ENCODE measurements around the gene TMIGD2.
"Not testable (repeated sequence)": the region's sequence is repeated elsewhere in the genome, so short reads cannot be mapped to it uniquely, and the experiment has no call there.

The TMIGD2 gene

GRCh38 chr19:4297901-4298809, 4.0 kb downstream of the TMIGD2 start:
- DNase-seq (ENCODE audit: low spot score) = no peak

DNA sequence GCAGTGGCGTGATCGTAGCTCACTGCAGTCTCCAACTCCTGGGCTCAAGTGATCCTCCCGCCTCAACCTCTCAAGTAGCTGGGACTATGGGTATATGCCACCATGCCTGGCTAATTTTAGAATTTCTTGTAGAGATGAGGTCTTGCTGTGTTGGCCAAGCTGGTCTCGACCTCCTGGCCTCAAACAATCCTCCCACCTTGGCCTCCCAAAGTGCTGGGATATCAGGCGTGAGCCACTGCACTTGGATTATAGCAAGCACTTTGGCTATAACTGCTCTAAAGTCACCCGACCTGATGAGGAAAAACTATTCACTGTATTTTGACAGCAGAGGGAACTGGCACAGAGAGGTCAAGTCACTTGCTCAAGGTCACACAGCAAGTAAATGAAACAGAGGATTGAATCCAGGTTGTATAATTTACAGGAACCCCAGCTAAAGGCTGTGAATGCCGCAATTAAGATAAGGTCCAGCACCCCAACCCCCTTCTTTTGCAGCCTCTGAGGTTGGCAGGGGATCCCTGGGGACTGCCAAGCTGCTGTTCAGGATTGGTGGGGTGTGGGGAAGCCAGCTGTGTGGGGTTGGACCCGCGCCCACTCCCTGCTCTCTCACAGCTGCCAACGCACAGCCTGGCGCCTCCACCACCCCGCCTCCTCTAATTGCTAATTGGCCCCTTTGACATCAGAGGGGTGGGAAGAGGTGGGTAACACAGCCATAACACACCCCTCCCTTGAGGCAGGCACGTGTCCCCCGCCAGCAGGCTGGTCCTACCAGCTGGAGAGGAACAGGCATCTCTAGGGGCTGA, 6.0 kb downstream of the TMIGD2 start:
- DNase-seq (ENCODE audit: low spot score) = no peak

DNA sequence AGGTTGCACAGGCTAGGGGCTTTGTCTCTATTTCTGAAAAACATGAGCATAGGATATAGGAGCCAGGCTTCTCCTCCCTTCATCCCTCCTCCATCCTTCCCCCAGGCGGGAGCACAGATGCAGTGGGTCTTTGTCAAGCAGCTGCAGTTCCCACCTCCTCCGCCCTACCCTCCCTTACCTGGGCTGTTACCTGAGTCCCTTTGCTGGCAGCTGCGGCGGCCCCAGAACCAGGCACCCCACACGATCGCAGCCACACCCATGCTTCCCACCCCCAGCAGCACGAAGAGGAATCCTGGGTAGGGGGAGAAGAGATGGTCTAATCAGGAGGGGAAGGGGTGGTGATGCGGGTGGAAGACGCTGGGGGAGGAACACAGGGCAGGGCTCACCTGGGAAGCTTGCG, 7.8 kb downstream of the TMIGD2 start:
- DNase-seq (ENCODE audit: low spot score) = no peak

GRCh38 chr19:4292515-4292914, 9.7 kb downstream of the TMIGD2 start:
- DNase-seq (ENCODE audit: low spot score) = no peak

- no peak for DNase-seq (ENCODE audit: low spot score)
Measured at GRCh38 chr19:4291184-4291732, 10.9 kb downstream of the TMIGD2 start.

DNA sequence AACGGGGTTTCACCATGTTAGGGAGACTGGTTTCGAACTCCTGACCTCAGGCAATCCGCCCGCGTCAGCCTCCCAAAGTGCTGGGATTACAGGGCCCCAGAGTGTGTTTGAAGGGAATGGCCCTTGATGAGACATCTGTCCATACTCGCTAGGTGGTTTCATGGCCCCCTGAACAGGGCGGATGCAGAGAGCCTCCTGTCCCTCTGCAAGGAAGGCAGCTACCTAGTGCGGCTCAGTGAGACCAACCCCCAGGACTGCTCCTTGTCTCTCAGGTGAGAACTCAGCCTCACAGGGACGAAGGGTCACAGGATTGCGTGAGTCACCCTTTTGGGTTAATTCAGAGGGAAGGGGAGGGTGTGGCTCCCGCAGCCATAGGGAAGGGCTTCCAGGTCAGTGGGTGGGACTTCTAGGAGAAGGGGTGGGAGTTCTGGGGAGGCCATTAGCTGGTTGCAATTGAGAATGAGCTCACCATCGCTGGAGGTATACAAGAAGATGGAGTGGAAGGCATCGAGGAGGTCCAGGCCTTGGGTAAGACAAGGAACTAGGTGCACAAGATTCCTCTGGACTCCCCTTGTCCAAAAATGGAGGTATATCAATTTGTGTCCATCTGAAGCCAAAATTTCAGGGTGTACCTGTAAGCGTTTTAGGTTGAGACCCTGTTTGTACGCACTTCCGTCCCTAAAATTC, 14.0 kb downstream of the TMIGD2 start:
- no peak for DNase-seq (ENCODE audit: low spot score)

GRCh38 chr19:4286141-4286540, 16.0 kb downstream of the TMIGD2 start:
- not testable (repeated sequence) for DNase-seq (ENCODE audit: low spot score)

DNA sequence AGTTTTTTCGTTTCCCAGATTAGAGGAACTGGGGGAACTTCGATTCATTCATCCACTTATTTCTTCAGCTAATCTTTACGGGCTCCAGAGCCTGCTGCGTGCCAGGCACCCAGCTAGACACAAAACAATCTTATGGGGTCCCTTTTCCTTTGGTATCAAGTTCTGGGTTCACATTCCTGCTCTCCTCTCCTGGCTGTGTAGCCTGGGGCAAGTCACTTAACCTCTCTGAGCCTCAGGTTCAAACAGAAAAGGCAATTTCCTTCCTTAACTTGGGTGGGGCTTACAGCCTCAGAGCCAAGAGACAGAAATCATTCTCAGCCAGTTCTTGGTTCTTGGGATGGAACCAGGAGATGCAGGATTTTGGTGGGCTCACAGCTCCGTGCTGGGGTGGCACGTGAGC, 17.2 kb downstream of the TMIGD2 start:
- no peak for DNase-seq (ENCODE audit: low spot score)

DNA sequence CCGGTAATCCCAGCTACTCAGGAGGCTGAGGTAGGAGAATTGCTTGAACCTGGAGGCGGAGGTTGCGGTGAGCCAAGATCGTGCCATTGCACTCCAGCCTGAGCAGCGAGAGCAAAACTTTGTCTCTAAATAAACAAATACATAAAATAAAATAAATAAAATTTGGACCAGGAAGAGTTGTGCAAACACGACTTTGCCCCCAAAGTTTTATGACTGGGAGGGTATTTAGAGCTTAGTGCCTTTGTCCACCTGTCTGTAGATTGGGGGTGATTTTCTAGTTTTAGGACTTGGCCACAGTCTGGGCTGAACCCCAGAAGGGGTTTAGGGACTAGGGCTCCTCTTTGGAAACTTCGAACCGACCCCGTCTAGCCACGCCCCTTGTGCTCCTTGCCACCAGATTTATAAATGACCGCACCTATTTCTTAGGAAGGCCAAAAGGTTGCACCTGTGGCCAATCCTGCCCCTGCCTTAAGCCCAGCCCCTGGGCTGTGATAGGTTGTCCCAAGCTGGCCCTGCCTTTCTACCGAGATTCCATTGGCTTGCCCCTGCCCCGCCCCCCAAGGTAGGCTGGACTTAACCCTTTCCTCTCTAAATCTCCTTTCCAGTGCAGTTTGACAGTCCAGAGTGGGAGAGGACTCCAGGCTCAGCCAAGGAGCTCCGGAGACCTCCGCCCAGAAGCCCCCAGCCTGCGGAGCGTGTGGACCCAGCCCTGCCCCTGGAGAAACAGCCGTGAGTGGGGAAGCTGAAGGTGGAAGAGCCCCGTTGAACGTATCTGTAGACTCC, 17.8 kb downstream of the TMIGD2 start:
- DNase-seq (ENCODE audit: low spot score) = no peak

DNA sequence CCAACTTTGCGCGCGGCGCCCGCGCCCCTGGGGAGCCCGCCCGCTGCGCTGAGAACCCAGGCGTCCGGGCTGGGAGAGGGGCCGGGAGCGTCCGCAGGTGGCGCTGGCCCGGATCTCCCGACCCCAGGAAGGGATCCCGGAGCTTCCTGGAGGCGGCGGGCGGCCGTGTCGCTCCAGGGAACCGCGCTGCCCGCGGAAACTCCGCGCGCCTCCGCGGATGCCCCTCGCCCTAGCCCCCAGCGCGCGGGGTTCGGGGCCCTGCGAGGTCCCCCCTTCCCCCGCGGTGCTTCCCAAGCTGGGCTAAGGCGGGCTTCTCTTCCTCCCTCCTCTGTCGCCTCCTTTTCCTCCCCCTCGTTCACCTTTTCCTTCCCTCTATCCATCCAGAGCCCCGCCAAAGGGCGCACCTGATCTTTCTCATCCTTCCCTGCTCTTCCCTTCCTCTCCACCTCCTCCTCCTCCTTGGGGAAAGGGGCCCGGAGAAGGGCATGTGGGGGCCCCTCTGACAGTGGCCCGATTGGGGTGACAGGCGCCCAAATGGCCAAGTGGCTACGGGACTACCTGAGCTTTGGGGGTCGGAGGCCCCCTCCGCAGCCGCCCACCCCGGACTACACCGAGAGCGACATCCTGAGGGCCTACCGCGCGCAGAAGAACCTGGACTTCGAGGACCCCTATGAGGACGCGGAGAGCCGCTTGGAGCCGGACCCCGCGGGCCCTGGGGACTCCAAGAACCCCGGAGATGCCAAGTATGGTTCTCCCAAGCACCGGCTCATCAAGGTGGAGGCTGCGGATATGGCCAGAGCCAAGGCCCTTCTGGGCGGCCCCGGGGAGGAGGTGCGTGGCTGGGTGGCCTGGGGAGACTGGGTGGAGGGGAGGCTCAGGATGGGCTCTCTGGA, 22.4 kb downstream of the TMIGD2 start:
- no peak for DNase-seq (ENCODE audit: low spot score)

- no peak for DNase-seq (ENCODE audit: low spot score)
Measured at GRCh38 chr19:4279267-4279529, 23.0 kb downstream of the TMIGD2 start.

GRCh38 chr19:4278419-4279266, 23.5 kb downstream of the TMIGD2 start, which contains the start of gene SHD:
TSS of gene SHD (plus strand) at chr19:4279266. CDS start at chr19:4280064, 798 bp downstream.
- no peak for DNase-seq (ENCODE audit: low spot score)

- no peak for DNase-seq (ENCODE audit: low spot score)
Measured at GRCh38 chr19:4278010-4278409, 24.2 kb downstream of the TMIGD2 start.

DNA sequence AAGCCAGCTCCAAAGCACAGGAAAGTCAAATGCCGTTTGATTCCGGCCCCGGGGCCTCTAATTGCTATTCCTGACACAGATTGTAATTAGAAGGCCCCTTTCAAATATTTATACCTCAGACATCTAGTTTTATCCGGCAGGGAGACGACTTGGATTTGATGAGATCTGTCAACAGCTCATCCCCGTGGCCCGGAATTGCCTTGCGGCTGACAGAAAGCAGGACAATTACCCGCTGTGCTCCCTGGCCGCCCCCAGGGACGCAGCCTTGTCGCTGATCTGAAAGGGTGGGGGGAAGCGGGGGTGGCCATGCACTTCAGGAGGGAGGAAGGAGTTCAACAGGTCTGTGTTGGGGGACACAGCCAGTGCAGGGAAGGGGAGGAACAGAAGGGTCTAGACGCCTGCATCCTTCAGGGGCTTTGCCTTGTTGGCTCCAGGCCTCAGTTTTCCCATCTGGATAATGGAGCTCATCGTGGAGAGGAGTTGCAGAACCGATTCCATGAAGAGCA, 24.9 kb downstream of the TMIGD2 start:
- DNase-seq (ENCODE audit: low spot score) = no peak

DNA sequence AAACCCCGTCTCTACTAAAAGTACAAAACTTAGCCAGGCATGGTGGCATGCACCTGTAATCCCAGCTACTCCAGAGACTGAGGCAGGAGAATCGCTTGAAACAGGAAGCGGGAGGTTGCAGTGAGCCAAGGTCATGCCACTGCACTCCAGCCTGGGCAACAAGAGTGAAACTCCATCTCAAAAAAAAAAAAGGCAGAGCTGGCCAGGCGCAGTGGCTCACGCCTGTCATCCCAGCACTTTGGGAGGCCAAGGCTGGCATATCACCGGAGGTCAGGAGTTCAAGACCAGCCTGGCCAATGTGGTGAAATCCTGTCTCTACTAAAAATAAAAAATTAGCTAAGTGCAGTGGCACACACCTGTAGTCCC, 27.9 kb downstream of the TMIGD2 start:
- DNase-seq (ENCODE audit: low spot score) = not testable (repeated sequence)

- DNase-seq (ENCODE audit: low spot score) = no peak
Measured at GRCh38 chr19:4272894-4273293, 29.3 kb downstream of the TMIGD2 start.

DNA sequence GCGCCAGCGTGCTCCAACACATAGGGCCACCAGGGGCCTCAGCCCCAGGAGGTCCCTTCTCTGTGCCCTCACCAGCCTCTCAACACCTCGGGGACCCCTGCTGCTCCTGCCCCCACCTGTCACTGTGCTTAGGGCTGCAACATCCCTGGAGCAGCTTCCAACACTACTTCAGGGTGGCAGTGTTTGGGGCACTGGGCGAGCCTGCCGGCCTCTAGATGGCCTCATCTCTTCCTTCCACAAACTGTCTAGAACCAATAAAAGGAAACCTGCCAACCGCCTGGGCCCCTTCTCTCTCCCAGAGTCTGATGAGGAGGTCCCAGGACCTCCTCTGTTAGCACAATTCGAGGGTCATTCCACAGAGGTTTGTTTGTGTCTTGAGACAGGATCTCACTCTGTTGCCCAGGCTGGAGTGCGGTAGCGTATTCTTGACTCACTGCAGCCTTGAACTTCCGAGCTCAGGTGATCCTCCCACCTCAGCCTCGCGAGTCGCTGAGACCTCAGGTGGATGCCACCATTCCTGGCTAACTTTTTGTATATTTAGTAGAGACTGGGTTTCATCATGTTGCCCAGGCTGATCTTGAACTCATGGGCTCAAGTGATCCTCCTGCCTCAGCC, 33.3 kb downstream of the TMIGD2 start:
- no peak for DNase-seq (ENCODE audit: low spot score)

- DNase-seq (ENCODE audit: low spot score) = no peak
Measured at GRCh38 chr19:4267901-4268815, 34.0 kb downstream of the TMIGD2 start.

Measured in CD4-positive, alpha-beta T cell treated with Interleukin-15 for 4 hours (primary cell).